Transverse colon (tissue), 3 donors: ENCODE data around the gene PAQR5.

Experiments
- CTCF ChIP-seq, 5 experiments: fragments of 200-600 bp in 3 of 5; fragments of 450-650 bp in 2 of 5; sonication (generic) in 3 of 5; IDR thresholded peaks; 1 replicate in 2 of 5; 2 replicates in 3 of 5; pipeline ENCODE4 v1.5.1; 2016 to 2017; ENCODE audit warnings: antibody characterized with exemption in 5 of 5, inconsistent platforms in 3 of 5, mild to moderate bottlenecking in 2 of 5, moderate library complexity in 1 of 5
- EP300 ChIP-seq: sonication (generic); formaldehyde crosslinking; IDR thresholded peaks from one replicate; pipeline ENCODE4 v1.6.1; 2017; ENCODE audit warnings: antibody characterized with exemption, low read depth

- no peak for TF ChIP-seq CTCF (IDR thresholded peaks at IDR 0.05)
- no peak for TF ChIP-seq EP300
These were observed 5.8 kb upstream of the PAQR5 start for GRCh38 chr15:69292826-69293420.
